ENCODE data around the gene XRCC6.

The XRCC6 gene

DNA sequence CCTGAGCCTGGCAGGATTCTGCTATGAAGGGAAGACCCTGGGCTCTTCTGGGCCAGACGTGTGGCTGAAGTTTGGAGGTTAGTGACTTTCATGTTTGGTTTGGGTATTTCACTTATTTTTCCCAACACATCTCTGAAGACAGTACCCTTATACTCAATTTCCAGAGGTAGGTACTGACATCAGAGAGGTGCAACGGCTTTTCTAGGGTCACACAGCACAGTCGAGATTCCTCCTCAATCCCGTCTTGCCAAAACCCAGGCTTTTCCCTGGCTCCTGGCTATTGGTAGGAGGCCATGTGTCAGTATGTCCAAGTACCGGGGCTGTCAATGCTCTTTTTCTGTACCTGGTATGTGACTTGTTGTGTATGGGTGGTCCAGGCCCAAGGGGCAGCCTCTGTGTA, 25.4 kb upstream of the XRCC6 start:
- Histone ChIP-seq H3K79me2 (ENCODE audit: insufficient read depth, low read length) (no peaks in the 10 kb centered on the region), H3K9ac (ENCODE audit: low read depth, low read length, poor library complexity, severe bottlenecking) (no peak overlapping the region), H3K4me1 (ENCODE audit: insufficient read depth, low read length, poor library complexity, severe bottlenecking) (no peaks in the 10 kb centered on the region), H4K20me1 (ENCODE audit: insufficient read depth, low read length, poor library complexity, severe bottlenecking) (peaks cover 12% of the 10 kb centered on the region), H3K9me2 (replicated peaks; ENCODE audit: low read depth, low read length) (no peaks in the 10 kb centered on the region), H3K4me2 (ENCODE audit: low read depth, low read length, poor library complexity, severe bottlenecking) (no peak overlapping the region), H3K9me3 (ENCODE audit: insufficient read depth, low read depth, low read length) (no peaks in the 10 kb centered on the region), H3K36me3 (ENCODE audit: insufficient read depth, low read length) (no peaks in the 10 kb centered on the region), H2AFZ (ENCODE audit: low read length) (no peak overlapping the region), H3K4me3 (ENCODE audit: low read length, poor library complexity, severe bottlenecking) (no peak overlapping the region), H3K27me3 (ENCODE audit: insufficient read depth, low read length, poor library complexity, severe bottlenecking) (peaks cover 58% of the 10 kb centered on the region), H3F3A (ENCODE audit: low read depth) (no peaks in the 10 kb centered on the region)
- TF ChIP-seq, protein P1, sequence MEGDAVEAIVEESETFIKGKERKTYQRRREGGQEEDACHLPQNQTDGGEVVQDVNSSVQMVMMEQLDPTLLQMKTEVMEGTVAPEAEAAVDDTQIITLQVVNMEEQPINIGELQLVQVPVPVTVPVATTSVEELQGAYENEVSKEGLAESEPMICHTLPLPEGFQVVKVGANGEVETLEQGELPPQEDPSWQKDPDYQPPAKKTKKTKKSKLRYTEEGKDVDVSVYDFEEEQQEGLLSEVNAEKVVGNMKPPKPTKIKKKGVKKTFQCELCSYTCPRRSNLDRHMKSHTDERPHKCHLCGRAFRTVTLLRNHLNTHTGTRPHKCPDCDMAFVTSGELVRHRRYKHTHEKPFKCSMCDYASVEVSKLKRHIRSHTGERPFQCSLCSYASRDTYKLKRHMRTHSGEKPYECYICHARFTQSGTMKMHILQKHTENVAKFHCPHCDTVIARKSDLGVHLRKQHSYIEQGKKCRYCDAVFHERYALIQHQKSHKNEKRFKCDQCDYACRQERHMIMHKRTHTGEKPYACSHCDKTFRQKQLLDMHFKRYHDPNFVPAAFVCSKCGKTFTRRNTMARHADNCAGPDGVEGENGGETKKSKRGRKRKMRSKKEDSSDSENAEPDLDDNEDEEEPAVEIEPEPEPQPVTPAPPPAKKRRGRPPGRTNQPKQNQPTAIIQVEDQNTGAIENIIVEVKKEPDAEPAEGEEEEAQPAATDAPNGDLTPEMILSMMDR (conservative IDR thresholded peaks at IDR 0.05; ENCODE audit: low read length) = no peak
- no peak for TF ChIP-seq EZH2phosphoT487 (IDR thresholded peaks at IDR 0.05; ENCODE audit: borderline replicate concordance)

DNA sequence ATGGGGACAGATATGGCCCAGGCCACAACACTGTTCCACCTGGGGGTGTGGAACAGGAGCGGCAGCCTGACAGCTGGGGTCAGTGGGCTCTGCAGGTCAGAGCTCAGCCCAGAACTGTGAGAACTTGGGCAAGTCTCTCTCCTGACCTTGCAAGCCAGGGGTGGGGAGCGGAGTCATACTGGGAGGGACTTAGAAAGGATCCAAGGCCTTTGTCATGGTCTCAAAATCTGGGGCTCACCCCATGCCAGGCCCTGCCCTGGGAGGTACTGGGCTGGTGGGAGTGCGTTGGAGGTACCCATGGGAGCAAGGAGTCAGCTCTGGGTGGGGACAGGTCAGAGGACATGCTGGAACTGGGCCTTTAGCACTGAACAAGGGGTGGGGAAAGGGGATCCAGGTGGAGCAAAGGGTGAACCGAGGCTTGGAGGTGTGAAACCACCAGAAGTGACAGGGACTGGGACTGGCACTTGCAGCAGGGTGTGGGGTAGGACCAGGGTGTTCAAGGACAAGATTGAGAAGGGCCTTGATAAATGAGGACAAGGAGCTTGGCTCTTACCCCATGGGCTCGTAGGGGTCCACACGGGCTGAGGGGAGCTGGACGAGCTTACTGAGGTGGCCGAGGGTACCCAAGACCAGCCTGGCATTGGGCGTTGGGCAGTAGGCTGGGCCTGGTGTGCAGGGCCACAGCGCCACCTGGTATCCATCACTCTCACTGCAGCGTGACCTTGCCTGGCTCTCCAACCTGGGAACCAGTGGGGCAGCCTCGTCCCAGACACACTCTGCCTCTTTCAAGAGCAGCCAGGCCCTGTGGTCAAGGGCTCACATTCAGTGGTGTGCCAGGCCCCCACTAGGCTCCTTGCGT, 24.1 kb upstream of the XRCC6 start:
- H3K9me2 ChIP-seq (replicated peaks; ENCODE audit: low read depth, low read length) = no peaks in the 10 kb centered on the region
- no peaks in the 10 kb centered on the region for H3K79me2 ChIP-seq (ENCODE audit: insufficient read depth, low read length)
- H3K27me3 ChIP-seq (ENCODE audit: insufficient read depth, low read length, poor library complexity, severe bottlenecking) = peaks cover 71% of the 10 kb centered on the region
- H3K36me3 ChIP-seq (ENCODE audit: insufficient read depth, low read length) = no peaks in the 10 kb centered on the region
- peaks cover 14% of the 10 kb centered on the region for H4K20me1 ChIP-seq (ENCODE audit: insufficient read depth, low read length, poor library complexity, severe bottlenecking)
- no peaks in the 10 kb centered on the region for H3K9me3 ChIP-seq (ENCODE audit: insufficient read depth, low read depth, low read length)
- H3F3A ChIP-seq (ENCODE audit: low read depth) = no peaks in the 10 kb centered on the region
- TF ChIP-seq, protein P1 (conservative IDR thresholded peaks at IDR 0.05; ENCODE audit: low read length) = peak; percentile 89
- no peak for TF ChIP-seq EZH2phosphoT487 (IDR thresholded peaks at IDR 0.05; ENCODE audit: borderline replicate concordance)
- H3K4me1 ChIP-seq (ENCODE audit: insufficient read depth, low read length, poor library complexity, severe bottlenecking) = no peaks in the 10 kb centered on the region
- no peak overlapping the region for H3K4me3 ChIP-seq (ENCODE audit: low read length, poor library complexity, severe bottlenecking)
- no peak overlapping the region for H2AFZ ChIP-seq (ENCODE audit: low read length)
- no peak overlapping the region for H3K4me2 ChIP-seq (ENCODE audit: low read depth, low read length, poor library complexity, severe bottlenecking)
- no peak overlapping the region for H3K9ac ChIP-seq (ENCODE audit: low read depth, low read length, poor library complexity, severe bottlenecking)

DNA sequence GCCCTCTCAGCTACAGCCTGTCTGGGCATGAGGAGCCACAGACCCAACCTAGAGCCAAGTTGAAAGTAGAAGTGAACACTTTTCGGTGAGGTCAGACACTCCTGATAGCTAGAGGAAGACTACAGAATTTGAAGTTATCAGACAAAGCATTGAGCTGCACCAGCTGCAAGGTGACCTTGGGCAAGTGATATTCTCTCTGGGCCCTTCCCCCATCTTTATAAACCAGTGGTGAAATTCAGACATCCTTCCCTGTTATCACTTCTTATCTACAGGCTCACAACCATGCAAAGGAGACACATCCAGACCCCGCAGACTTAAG, 23.5 kb upstream of the XRCC6 start:
- Histone ChIP-seq H4K20me1 (ENCODE audit: insufficient read depth, low read length, poor library complexity, severe bottlenecking) (peaks cover 15% of the 10 kb centered on the region), H3K27me3 (ENCODE audit: insufficient read depth, low read length, poor library complexity, severe bottlenecking) (peaks cover 77% of the 10 kb centered on the region), H3K4me3 (ENCODE audit: low read length, poor library complexity, severe bottlenecking) (no peak overlapping the region), H3K9ac (ENCODE audit: low read depth, low read length, poor library complexity, severe bottlenecking) (no peak overlapping the region), H3F3A (ENCODE audit: low read depth) (no peaks in the 10 kb centered on the region), H3K4me2 (ENCODE audit: low read depth, low read length, poor library complexity, severe bottlenecking) (no peak overlapping the region), H3K9me3 (ENCODE audit: insufficient read depth, low read depth, low read length) (no peaks in the 10 kb centered on the region), H3K9me2 (replicated peaks; ENCODE audit: low read depth, low read length) (no peaks in the 10 kb centered on the region), H3K4me1 (ENCODE audit: insufficient read depth, low read length, poor library complexity, severe bottlenecking) (no peaks in the 10 kb centered on the region), H3K36me3 (ENCODE audit: insufficient read depth, low read length) (no peaks in the 10 kb centered on the region), H3K79me2 (ENCODE audit: insufficient read depth, low read length) (no peaks in the 10 kb centered on the region), H2AFZ (ENCODE audit: low read length) (no peak overlapping the region)
- TF ChIP-seq, protein P1 (conservative IDR thresholded peaks at IDR 0.05; ENCODE audit: low read length) = no peak

Data from Loucy (cell line).